ENCODE results near the gene PIK3C2G. TPM values are rescaled to one million over a fixed set of nuclear protein-coding genes. Genes with fewer than 3 reads are reported as not detected.

PIK3C2G gene
- total RNA-seq, 2 experiments from 2014 or later: not detected

DNA sequence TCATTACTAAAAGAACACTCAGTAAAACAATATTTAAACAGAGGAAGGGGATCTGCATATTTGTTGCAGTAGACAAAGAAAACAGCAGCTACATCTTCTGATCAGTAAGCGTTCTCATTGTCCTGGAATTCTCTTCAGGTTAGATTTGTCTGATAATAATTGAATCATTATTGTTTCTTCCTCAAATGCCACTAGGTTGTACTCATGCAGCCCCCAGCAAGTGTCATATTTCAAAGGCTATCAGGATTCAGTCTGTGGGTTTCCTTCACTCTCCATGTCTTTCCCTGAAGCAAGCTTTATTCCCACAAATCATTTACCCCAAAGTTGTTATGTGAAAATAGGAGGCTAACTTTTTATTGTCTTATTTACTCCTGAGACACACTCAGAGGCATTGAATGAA, 14.7 kb downstream of the PIK3C2G start:
- BruUV-seq (replicated peaks): no TSS peak

DNA sequence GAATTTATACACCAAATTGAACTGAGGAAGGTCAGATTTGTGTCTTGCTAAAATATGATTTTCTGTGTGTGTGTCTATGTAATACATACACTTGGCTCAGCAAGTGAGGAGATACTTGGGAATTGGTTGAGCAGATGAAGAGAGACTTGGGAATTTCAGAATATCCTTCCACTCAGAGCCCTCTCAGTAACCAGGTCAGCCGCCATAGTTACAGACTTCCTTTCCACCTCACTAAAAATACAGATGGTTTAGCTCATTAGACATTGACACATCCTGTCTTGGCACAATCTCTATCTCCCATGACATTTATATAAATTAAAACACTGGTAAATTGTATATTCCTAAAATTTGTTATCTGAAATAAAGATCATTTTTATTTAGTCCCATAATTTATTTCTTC, 15.9 kb downstream of the PIK3C2G start:
- intact Hi-C loops (cut with micrococcal nuclease; ENCODE audit: unreplicated experiment): no loop called here
- Histone ChIP-seq H3K4me2 (ENCODE audit: low read length) (no peak overlapping the region), H3K36me3 (ENCODE audit: insufficient read depth, low read length) (no peaks in the 10 kb centered on the region), H4K20me1 (ENCODE audit: insufficient read depth, low read length) (no peaks in the 10 kb centered on the region), H2AFZ (ENCODE audit: low read length) (no peak overlapping the region), H3K9me2 (ENCODE audit: insufficient read depth, low read length) (no peaks in the 10 kb centered on the region), H3K79me2 (ENCODE audit: insufficient read depth, low read depth, low read length) (no peaks in the 10 kb centered on the region), H3K27ac (ENCODE audit: low read depth, low read length, poor library complexity, severe bottlenecking) (no peak overlapping the region), H3K9me3 (ENCODE audit: low read length) (no peaks in the 10 kb centered on the region), H3K4me3 (ENCODE audit: low read depth, low read length, poor library complexity, severe bottlenecking) (no peak overlapping the region), H3K4me1 (ENCODE audit: insufficient read depth, low read length, poor library complexity, severe bottlenecking) (no peaks in the 10 kb centered on the region)
- CTCF ChIA-PET (ENCODE audit: unreplicated experiment): no interaction called here
- TF ChIP-seq CTCF (conservative IDR thresholded peaks at IDR 0.05; ENCODE audit: low read length): no peak
- no peak for TF ChIP-seq EZH2phosphoT487 (IDR thresholded peaks at IDR 0.05; ENCODE audit: borderline replicate concordance, low read depth, low read length)
- POLR2A ChIA-PET: no interaction called here
- BruUV-seq (replicated peaks): no TSS peak
- DNase-seq (ENCODE audit: low spot score): no peak

More for the DNA sequence above, 14.7 kb downstream of the PIK3C2G start:
- ChIA-PET POLR2A (interaction anchor here (0.6 to 1.7 kb wide), 2 partner anchors 14 to 427 kb away, joined by 6 read pairs; partner anchors contain the start of gene PIK3C2G), CTCF (ENCODE audit: unreplicated experiment) (no interaction called here)
- DNase-seq (ENCODE audit: low spot score): no peak
- Histone ChIP-seq H3K9me3 (ENCODE audit: low read length) (no peaks in the 10 kb centered on the region), H4K20me1 (ENCODE audit: insufficient read depth, low read length) (no peaks in the 10 kb centered on the region), H3K36me3 (ENCODE audit: insufficient read depth, low read length) (no peaks in the 10 kb centered on the region), H3K9me2 (ENCODE audit: insufficient read depth, low read length) (no peaks in the 10 kb centered on the region), H3K4me2 (ENCODE audit: low read length) (no peak overlapping the region), H3K4me1 (ENCODE audit: insufficient read depth, low read length, poor library complexity, severe bottlenecking) (no peaks in the 10 kb centered on the region), H2AFZ (ENCODE audit: low read length) (no peak overlapping the region), H3K27ac (ENCODE audit: low read depth, low read length, poor library complexity, severe bottlenecking) (no peak overlapping the region), H3K4me3 (ENCODE audit: low read depth, low read length, poor library complexity, severe bottlenecking) (no peak overlapping the region), H3K79me2 (ENCODE audit: insufficient read depth, low read depth, low read length) (no peaks in the 10 kb centered on the region)
- no peak for TF ChIP-seq EZH2phosphoT487 (IDR thresholded peaks at IDR 0.05; ENCODE audit: borderline replicate concordance, low read depth, low read length)
- no peak for TF ChIP-seq CTCF (conservative IDR thresholded peaks at IDR 0.05; ENCODE audit: low read length)
- intact Hi-C loops (cut with micrococcal nuclease; ENCODE audit: unreplicated experiment): no loop called here

DNA sequence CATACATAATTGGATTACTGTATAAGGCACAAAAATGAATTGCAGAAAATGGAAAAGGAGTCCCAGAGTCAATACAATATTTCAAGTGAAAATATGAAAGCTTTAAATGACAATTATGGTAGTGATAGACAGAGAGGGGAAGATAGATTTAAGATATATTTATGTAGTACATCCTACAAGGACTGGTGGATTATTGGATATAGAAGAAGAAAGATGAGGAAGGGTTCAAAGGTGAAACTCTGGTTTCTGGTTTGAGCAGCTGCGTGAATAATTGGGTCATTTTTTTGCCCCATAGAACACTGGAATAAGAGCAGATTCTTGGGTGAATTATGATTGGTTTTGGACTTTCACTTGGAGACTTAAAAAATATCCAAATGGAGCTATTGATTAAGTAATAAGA, 19.4 kb downstream of the PIK3C2G start:
- Histone ChIP-seq H4K20me1 (ENCODE audit: insufficient read depth, low read length) (no peaks in the 10 kb centered on the region), H2AFZ (ENCODE audit: low read length) (no peak overlapping the region), H3K4me2 (ENCODE audit: low read length) (no peak overlapping the region), H3K36me3 (ENCODE audit: insufficient read depth, low read length) (no peaks in the 10 kb centered on the region), H3K79me2 (ENCODE audit: insufficient read depth, low read depth, low read length) (no peaks in the 10 kb centered on the region), H3K27ac (ENCODE audit: low read depth, low read length, poor library complexity, severe bottlenecking) (no peak overlapping the region), H3K9me3 (ENCODE audit: low read length) (no peaks in the 10 kb centered on the region), H3K4me1 (ENCODE audit: insufficient read depth, low read length, poor library complexity, severe bottlenecking) (no peaks in the 10 kb centered on the region), H3K9me2 (ENCODE audit: insufficient read depth, low read length) (no peaks in the 10 kb centered on the region), H3K4me3 (ENCODE audit: low read depth, low read length, poor library complexity, severe bottlenecking) (no peak overlapping the region)
- ChIA-PET POLR2A (interaction anchor here (0.6 to 1.2 kb wide), 2 partner anchors 10 to 56 kb away, joined by 3 to 4 read pairs; no protein-coding TSS in a partner anchor), CTCF (ENCODE audit: unreplicated experiment) (no interaction called here)
- no peak for DNase-seq (ENCODE audit: low spot score)
- TF ChIP-seq EZH2phosphoT487 (IDR thresholded peaks at IDR 0.05; ENCODE audit: borderline replicate concordance, low read depth, low read length) (no peak), CTCF (conservative IDR thresholded peaks at IDR 0.05; ENCODE audit: low read length) (no peak)
- no TSS peak for BruUV-seq (replicated peaks)
- intact Hi-C loops (cut with micrococcal nuclease; ENCODE audit: unreplicated experiment): no loop called here
